Liver (tissue), 9 donors: Measurements from ENCODE around the gene HBD. TPM values are rescaled to one million over a fixed set of nuclear protein-coding genes. Genes with fewer than 3 reads are reported as not detected.
A peak's percentile ranks its signal among the peaks of the same experiment; 100 is the strongest.

ENCODE experiments used
- DNase-seq: peaks from one replicate; pipeline ENCODE4 v3.0.0-alpha.2; 2017; ENCODE audit warnings: low spot score
- H3K27ac ChIP-seq, 2 donors: one replicate each; pipeline ENCODE4 v1.7.0; 2013; ENCODE audit warnings: inconsistent platforms in 2 of 2, low read length in 2 of 2, control low read depth in 1 of 2, low read depth in 1 of 2, mild to moderate bottlenecking in 1 of 2
- H3K27me3 ChIP-seq, 4 donors: one replicate each; pipeline versions ENCODE4 v1.6.1 to v1.7.0; 2013; ENCODE audit warnings: low read length in 3 of 4, inconsistent platforms in 1 of 4, mild to moderate bottlenecking in 1 of 4, moderate library complexity in 1 of 4; ENCODE audit not compliant: control insufficient read depth in 4 of 4, insufficient read depth in 4 of 4
- H3K36me3 ChIP-seq, 4 donors: one replicate each; pipeline versions ENCODE4 v1.6.1 to v1.7.0; 2013; ENCODE audit warnings: low read length in 3 of 4, mild to moderate bottlenecking in 3 of 4, low read depth in 1 of 4, moderate library complexity in 1 of 4; ENCODE audit not compliant: control insufficient read depth in 4 of 4, insufficient read depth in 3 of 4
- H3K4me1 ChIP-seq, 4 donors: one replicate each; pipeline versions ENCODE4 v1.6.1 to v1.7.0; 2013; ENCODE audit warnings: low read length in 3 of 4, mild to moderate bottlenecking in 3 of 4, moderate library complexity in 1 of 4; ENCODE audit not compliant: control insufficient read depth in 4 of 4, insufficient read depth in 4 of 4
- H3K4me3 ChIP-seq, 3 donors: one replicate each; pipeline versions ENCODE4 v1.6.1 to v1.7.0; 2013; ENCODE audit warnings: low read length in 3 of 3, control low read depth in 1 of 3, low read depth in 1 of 3, mild to moderate bottlenecking in 1 of 3
- H3K9ac ChIP-seq, 2 donors: one replicate each; pipeline ENCODE4 v1.7.0; 2013; ENCODE audit warnings: low read length in 2 of 2, mild to moderate bottlenecking in 2 of 2, moderate library complexity in 2 of 2, control low read depth in 1 of 2, low read depth in 1 of 2
- H3K9me3 ChIP-seq, 4 donors: one replicate each; pipeline versions ENCODE4 v1.6.1 to v1.7.0; 2013; ENCODE audit warnings: low read length in 3 of 4; ENCODE audit not compliant: control insufficient read depth in 4 of 4
- EGR1 ChIP-seq, 2 donors: IDR thresholded peaks; 2 replicates each; pipeline ENCODE4 v1.6.1; 2016 to 2018; ENCODE audit warnings: antibody characterized with exemption in 2 of 2, low read depth in 2 of 2
- FOXA1 ChIP-seq: IDR thresholded peaks from 2 replicates; pipeline ENCODE4 v1.6.1; 2016; ENCODE audit warnings: antibody characterized with exemption
- GABPA ChIP-seq, 2 donors: IDR thresholded peaks in 1 of 2; conservative IDR thresholded peaks in 1 of 2; 2 replicates each; pipeline ENCODE4 v1.6.1; 2016; ENCODE audit warnings: antibody characterized with exemption in 2 of 2, mild to moderate bottlenecking in 1 of 2, moderate library complexity in 1 of 2
- HNF4A ChIP-seq, 2 donors: conservative IDR thresholded peaks; 2 replicates each; pipeline ENCODE4 v1.6.1; 2016; ENCODE audit warnings: antibody characterized with exemption in 2 of 2, mild to moderate bottlenecking in 2 of 2
- HNF4G ChIP-seq: IDR thresholded peaks from 2 replicates; pipeline ENCODE4 v1.6.1; 2016; ENCODE audit warnings: antibody characterized with exemption
- JUND ChIP-seq, 2 donors: IDR thresholded peaks; 2 replicates each; pipeline ENCODE4 v1.6.1; 2016; ENCODE audit warnings: antibody characterized with exemption in 2 of 2
- NR2F2 ChIP-seq: IDR thresholded peaks from 2 replicates; pipeline ENCODE4 v1.6.1; 2016; ENCODE audit warnings: antibody characterized with exemption
- RXRA ChIP-seq, 2 donors: IDR thresholded peaks; 2 replicates each; pipeline ENCODE4 v1.6.1; 2017 to 2018; ENCODE audit warnings: antibody characterized with exemption in 2 of 2, mild to moderate bottlenecking in 1 of 2
- SP1 ChIP-seq: IDR thresholded peaks from 2 replicates; pipeline ENCODE4 v1.6.1; 2018; ENCODE audit warnings: antibody characterized with exemption, mild to moderate bottlenecking
- TAF1 ChIP-seq: conservative IDR thresholded peaks from 2 replicates; pipeline ENCODE4 v1.6.1; 2016; ENCODE audit warnings: antibody characterized with exemption, mild to moderate bottlenecking
- YY1 ChIP-seq: IDR thresholded peaks from 2 replicates; pipeline ENCODE4 v1.6.1; 2016; ENCODE audit warnings: antibody characterized with exemption, mild to moderate bottlenecking
- WGBS: extraction: QIAGEN DNeasy Blood & Tissue Kit; methylation state at CpG from one replicate; pipeline ENCODE4 v1.1.7; 2013; 5-methylcytosine and 5-hydroxymethylcytosine counted together
- polyA plus RNA-seq, 2 donors: library from polyadenylated mRNA; stranded (reverse) in 1 of 2; unstranded in 1 of 2; fragments of 200-250 nt in 1 of 2; fragments of >200 nt in 1 of 2; fragmentation: Nextera tagmentation in 1 of 2; extraction: Ambion mirVana in 1 of 2; gene quantifications; one replicate each; pipeline versions ENCODE4 v1.2.1 to v1.2.3, GENCODE V29; 2013 to 2015
- total RNA-seq, 2 donors: library from RNA; depleted of rRNA; stranded (reverse); fragments of >200 nt; gene quantifications; one replicate each; pipeline ENCODE4 v1.2.3, GENCODE V29; 2014
- TF ChIP-seq, protein P1 (sequence below): IDR thresholded peaks from 2 replicates; pipeline ENCODE4 v1.6.1; 2016; ENCODE audit warnings: antibody characterized with exemption, mild to moderate bottlenecking
- donor health status: healthy.
- donor health status: healthy.
- donor health status: healthy.
- donor health status: healthy.
- donor health status: healthy.

The HBD gene
- total and polyA plus RNA-seq, 4 donors: 0.72 to 6.0 TPM; not detected in 2

DNA sequence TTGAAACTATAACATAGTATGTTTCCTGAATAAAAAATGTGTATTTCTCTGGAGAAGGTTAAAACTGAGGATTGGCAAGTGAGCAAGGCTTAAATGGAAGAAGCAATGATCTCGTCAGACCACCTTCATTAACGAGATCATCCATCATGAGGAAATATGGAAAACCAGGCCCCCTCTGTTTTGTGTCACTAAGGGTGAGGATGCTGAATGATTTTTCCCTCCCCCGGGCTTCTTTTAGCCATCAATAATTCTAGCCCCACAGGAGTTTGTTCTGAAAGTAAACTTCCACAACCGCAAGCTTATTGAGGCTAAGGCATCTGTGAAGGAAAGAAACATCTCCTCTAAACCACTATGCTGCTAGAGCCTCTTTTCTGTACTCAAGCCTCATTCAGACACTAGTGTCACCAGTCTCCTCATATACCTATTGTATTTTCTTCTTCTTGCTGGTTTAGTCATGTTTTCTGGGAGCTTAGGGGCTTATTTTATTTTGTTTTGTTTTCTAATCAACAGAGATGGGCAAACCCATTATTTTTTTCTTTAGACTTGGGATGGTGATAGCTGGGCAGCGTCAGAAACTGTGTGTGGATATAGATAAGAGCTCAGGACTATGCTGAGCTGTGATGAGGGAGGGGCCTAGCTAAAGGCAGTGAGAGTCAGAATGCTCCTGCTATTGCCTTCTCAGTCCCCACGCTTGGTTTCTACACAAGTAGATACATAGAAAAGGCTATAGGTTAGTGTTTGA, 41.3 kb upstream of the HBD start:
- no peaks in the 10 kb centered on the region for H3K4me1 ChIP-seq
- WGBS: 70% methylated on average over 6 of the region's 6 CpGs
- no peak overlapping the region for H3K9ac ChIP-seq
- no peak overlapping the region for H3K27ac ChIP-seq
- TF ChIP-seq JUND (IDR thresholded peaks at IDR 0.05): no peak
- TF ChIP-seq EGR1 (IDR thresholded peaks at IDR 0.05; ENCODE audit: low read depth in 2 of 2): no peak
- TF ChIP-seq SP1: no peak
- no peak for TF ChIP-seq HNF4G
- no peak for TF ChIP-seq FOXA1
- no peak for TF ChIP-seq TAF1
- peaks cover 0 to 3% (median 0%) of the 10 kb centered on the region in 4 donors for H3K27me3 ChIP-seq
- H3K4me3 ChIP-seq: no peak overlapping the region
- no peaks in the 10 kb centered on the region for H3K9me3 ChIP-seq
- H3K36me3 ChIP-seq: no peaks in the 10 kb centered on the region
- DNase-seq: peak; percentile 73

DNA sequence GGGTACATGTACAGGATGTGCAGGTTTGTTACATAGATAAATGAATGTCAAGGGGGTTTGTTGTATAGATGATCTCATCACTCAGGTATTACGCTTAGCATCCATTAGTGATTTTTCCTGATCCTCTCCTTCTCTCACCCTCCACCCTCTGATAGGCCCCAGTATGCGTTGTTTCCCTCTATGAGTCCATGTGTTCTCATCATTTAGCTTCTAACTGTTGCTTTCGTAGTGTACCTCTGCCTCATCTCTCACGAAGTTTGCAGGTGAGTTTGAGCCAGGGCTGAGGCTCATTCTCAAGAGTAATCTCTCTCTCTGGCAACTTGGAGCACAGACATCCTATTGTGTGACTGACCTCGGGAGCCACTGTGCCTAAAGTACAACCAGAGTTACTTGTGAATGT, 40.1 kb upstream of the HBD start:
- H3K27ac ChIP-seq: no peak overlapping the region
- no peaks in the 10 kb centered on the region for H3K4me1 ChIP-seq
- peaks cover 0 to 3% (median 0%) of the 10 kb centered on the region in 4 donors for H3K27me3 ChIP-seq
- TF ChIP-seq NR2F2: no peak
- TF ChIP-seq FOXA1: no peak
- no peak for TF ChIP-seq EGR1 (IDR thresholded peaks at IDR 0.05; ENCODE audit: low read depth in 2 of 2)
- no peak for TF ChIP-seq HNF4A (conservative IDR thresholded peaks at IDR 0.05)
- TF ChIP-seq GABPA (IDR thresholded peaks at IDR 0.05 in 1 of 2, conservative IDR thresholded peaks at IDR 0.05 in 1 of 2): no peak
- H3K36me3 ChIP-seq: no peaks in the 10 kb centered on the region
- H3K9me3 ChIP-seq: no peaks in the 10 kb centered on the region
- H3K9ac ChIP-seq: no peak overlapping the region
- H3K4me3 ChIP-seq: no peak overlapping the region
- no peak for DNase-seq
- WGBS: 76% methylated on average over 5 of the region's 5 CpGs

- no peak for TF ChIP-seq NR2F2
- TF ChIP-seq JUND (IDR thresholded peaks at IDR 0.05): no peak
- TF ChIP-seq RXRA (IDR thresholded peaks at IDR 0.05): no peak
- Histone ChIP-seq H3K9ac (no peak overlapping the region), H3K27me3 (peaks cover 0 to 6% (median 0%) of the 10 kb centered on the region in 4 donors), H3K27ac (no peak overlapping the region), H3K4me1 (no peaks in the 10 kb centered on the region), H3K9me3 (no peaks in the 10 kb centered on the region), H3K36me3 (no peaks in the 10 kb centered on the region), H3K4me3 (no peak overlapping the region)
- no peak for DNase-seq
- 67% methylated on average over 4 of the region's 4 CpGs for WGBS
These were observed 38.2 kb upstream of the HBD start for GRCh38 chr11:5272395-5273017.

GRCh38 chr11:5269715-5270147, 35.4 kb upstream of the HBD start, which contains the start of gene HBE1:
Gene HBE1, minus strand, starts transcription at chr11:5269945. Its CDS starts 55 bp downstream, at chr11:5269890.
- H3K27ac ChIP-seq: no peak within 1 kb of the TSS
- 67% methylated on average over 4 of the region's 4 CpGs for WGBS
- TF ChIP-seq HNF4A (conservative IDR thresholded peaks at IDR 0.05) (no peak), RXRA (IDR thresholded peaks at IDR 0.05) (no peak), FOXA1 (no peak), TAF1 (no peak), YY1 (no peak), JUND (IDR thresholded peaks at IDR 0.05) (no peak)
- TF ChIP-seq, protein P1, sequence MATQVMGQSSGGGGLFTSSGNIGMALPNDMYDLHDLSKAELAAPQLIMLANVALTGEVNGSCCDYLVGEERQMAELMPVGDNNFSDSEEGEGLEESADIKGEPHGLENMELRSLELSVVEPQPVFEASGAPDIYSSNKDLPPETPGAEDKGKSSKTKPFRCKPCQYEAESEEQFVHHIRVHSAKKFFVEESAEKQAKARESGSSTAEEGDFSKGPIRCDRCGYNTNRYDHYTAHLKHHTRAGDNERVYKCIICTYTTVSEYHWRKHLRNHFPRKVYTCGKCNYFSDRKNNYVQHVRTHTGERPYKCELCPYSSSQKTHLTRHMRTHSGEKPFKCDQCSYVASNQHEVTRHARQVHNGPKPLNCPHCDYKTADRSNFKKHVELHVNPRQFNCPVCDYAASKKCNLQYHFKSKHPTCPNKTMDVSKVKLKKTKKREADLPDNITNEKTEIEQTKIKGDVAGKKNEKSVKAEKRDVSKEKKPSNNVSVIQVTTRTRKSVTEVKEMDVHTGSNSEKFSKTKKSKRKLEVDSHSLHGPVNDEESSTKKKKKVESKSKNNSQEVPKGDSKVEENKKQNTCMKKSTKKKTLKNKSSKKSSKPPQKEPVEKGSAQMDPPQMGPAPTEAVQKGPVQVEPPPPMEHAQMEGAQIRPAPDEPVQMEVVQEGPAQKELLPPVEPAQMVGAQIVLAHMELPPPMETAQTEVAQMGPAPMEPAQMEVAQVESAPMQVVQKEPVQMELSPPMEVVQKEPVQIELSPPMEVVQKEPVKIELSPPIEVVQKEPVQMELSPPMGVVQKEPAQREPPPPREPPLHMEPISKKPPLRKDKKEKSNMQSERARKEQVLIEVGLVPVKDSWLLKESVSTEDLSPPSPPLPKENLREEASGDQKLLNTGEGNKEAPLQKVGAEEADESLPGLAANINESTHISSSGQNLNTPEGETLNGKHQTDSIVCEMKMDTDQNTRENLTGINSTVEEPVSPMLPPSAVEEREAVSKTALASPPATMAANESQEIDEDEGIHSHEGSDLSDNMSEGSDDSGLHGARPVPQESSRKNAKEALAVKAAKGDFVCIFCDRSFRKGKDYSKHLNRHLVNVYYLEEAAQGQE: no peak
- H3K9ac ChIP-seq: no peak within 1 kb of the TSS
- peaks cover 0 to 6% (median 0%) of the 10 kb centered on the region in 4 donors for H3K27me3 ChIP-seq
- H3K9me3 ChIP-seq: no peaks in the 10 kb centered on the region
- no peak within 1 kb of the TSS for H3K4me3 ChIP-seq
- H3K36me3 ChIP-seq: no peaks in the 10 kb centered on the region
- DNase-seq: no peak
- no peaks in the 10 kb centered on the region for H3K4me1 ChIP-seq
